ENCODE measurements around the gene ODF2. TPM values are rescaled to one million over a fixed set of nuclear protein-coding genes. Genes with fewer than 3 reads are reported as not detected.

ODF2 gene
- total and polyA plus RNA-seq, 4 donors = 13.4 to 34.4 (median 26.3) TPM

- H3K27ac ChIP-seq (ENCODE audit: low read depth in 1 of 2, low read length in 1 of 2) = no peak overlapping the region
- no peak for DNase-seq
- H3K9ac ChIP-seq (ENCODE audit: insufficient read depth in 1 of 2, low read length in 2 of 2) = no peak overlapping the region
- H3K4me3 ChIP-seq = no peak overlapping the region
- H3K9me3 ChIP-seq (ENCODE audit: control insufficient read depth in 4 of 4, insufficient read depth in 3 of 4, low read length in 3 of 4) = no peaks in the 10 kb centered on the region
- TF ChIP-seq, protein P1, sequence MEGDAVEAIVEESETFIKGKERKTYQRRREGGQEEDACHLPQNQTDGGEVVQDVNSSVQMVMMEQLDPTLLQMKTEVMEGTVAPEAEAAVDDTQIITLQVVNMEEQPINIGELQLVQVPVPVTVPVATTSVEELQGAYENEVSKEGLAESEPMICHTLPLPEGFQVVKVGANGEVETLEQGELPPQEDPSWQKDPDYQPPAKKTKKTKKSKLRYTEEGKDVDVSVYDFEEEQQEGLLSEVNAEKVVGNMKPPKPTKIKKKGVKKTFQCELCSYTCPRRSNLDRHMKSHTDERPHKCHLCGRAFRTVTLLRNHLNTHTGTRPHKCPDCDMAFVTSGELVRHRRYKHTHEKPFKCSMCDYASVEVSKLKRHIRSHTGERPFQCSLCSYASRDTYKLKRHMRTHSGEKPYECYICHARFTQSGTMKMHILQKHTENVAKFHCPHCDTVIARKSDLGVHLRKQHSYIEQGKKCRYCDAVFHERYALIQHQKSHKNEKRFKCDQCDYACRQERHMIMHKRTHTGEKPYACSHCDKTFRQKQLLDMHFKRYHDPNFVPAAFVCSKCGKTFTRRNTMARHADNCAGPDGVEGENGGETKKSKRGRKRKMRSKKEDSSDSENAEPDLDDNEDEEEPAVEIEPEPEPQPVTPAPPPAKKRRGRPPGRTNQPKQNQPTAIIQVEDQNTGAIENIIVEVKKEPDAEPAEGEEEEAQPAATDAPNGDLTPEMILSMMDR (IDR thresholded peaks at IDR 0.05; ENCODE audit: control extremely low read depth, extremely low read depth) = no peak
- no peaks in the 10 kb centered on the region for H3K27me3 ChIP-seq (ENCODE audit: control insufficient read depth in 3 of 3, insufficient read depth in 3 of 3, low read length in 2 of 3)
- WGBS, 2 donors = 99% methylated on average over 2 of the region's 2 CpGs
- H3K4me1 ChIP-seq (ENCODE audit: control insufficient read depth in 5 of 5, insufficient read depth in 5 of 5, low read length in 5 of 5) = no peaks in the 10 kb centered on the region
- no peaks in the 10 kb centered on the region for H3K36me3 ChIP-seq (ENCODE audit: control insufficient read depth in 4 of 4, insufficient read depth in 4 of 4, low read length in 4 of 4)
- ATAC-seq (ENCODE audit: insufficient read depth, low FRiP score) = no peak
Observed at GRCh38 chr9:128448746-128449145, 7.1 kb upstream of the ODF2 start.

GRCh38 chr9:128454991-128455390 lies 815 bp upstream of the ODF2 start:
- TF ChIP-seq, protein P1 (IDR thresholded peaks at IDR 0.05; ENCODE audit: control extremely low read depth, extremely low read depth) = no peak
- Histone ChIP-seq H3K4me3 (no peak overlapping the region), H3K9ac (ENCODE audit: insufficient read depth in 1 of 2, low read length in 2 of 2) (no peak overlapping the region), H3K36me3 (ENCODE audit: control insufficient read depth in 4 of 4, insufficient read depth in 4 of 4, low read length in 4 of 4) (peaks cover 0 to 6% (median 2%) of the 10 kb centered on the region in 4 donors), H3K27ac (ENCODE audit: low read depth in 1 of 2, low read length in 1 of 2) (no peak overlapping the region), H3K27me3 (ENCODE audit: control insufficient read depth in 3 of 3, insufficient read depth in 3 of 3, low read length in 2 of 3) (no peaks in the 10 kb centered on the region), H3K9me3 (ENCODE audit: control insufficient read depth in 4 of 4, insufficient read depth in 3 of 4, low read length in 3 of 4) (no peaks in the 10 kb centered on the region), H3K4me1 (ENCODE audit: control insufficient read depth in 5 of 5, insufficient read depth in 5 of 5, low read length in 5 of 5) (peaks cover 0 to 10% (median 4%) of the 10 kb centered on the region in 5 donors)
- ATAC-seq (ENCODE audit: insufficient read depth, low FRiP score) (no peak), DNase-seq (no peak)
- WGBS, 2 donors = 88 to 90% methylated on average over 14 of the region's 14 CpGs

GRCh38 chr9:128456613-128457061 lies 831 bp downstream of the ODF2 start:
- TF ChIP-seq, protein P1 (IDR thresholded peaks at IDR 0.05; ENCODE audit: control extremely low read depth, extremely low read depth) = no peak
- Histone ChIP-seq H3K36me3 (ENCODE audit: control insufficient read depth in 4 of 4, insufficient read depth in 4 of 4, low read length in 4 of 4) (peaks cover 0 to 18% (median 10%) of the 10 kb centered on the region in 4 donors), H3K27me3 (ENCODE audit: control insufficient read depth in 3 of 3, insufficient read depth in 3 of 3, low read length in 2 of 3) (no peaks in the 10 kb centered on the region), H3K9me3 (ENCODE audit: control insufficient read depth in 4 of 4, insufficient read depth in 3 of 4, low read length in 3 of 4) (no peaks in the 10 kb centered on the region), H3K4me3 (peak overlapping the region; percentile 90), H3K4me1 (ENCODE audit: control insufficient read depth in 5 of 5, insufficient read depth in 5 of 5, low read length in 5 of 5) (peaks cover 0 to 10% (median 4%) of the 10 kb centered on the region in 5 donors), H3K9ac (ENCODE audit: insufficient read depth in 1 of 2, low read length in 2 of 2) (peak overlapping the region in 1 of 2 donors; percentile 16), H3K27ac (ENCODE audit: low read depth in 1 of 2, low read length in 1 of 2) (peak overlapping the region in 1 of 2 donors; percentile 83)
- DNase-seq = peak; percentile 62 to 71 (median 63)
- WGBS, 2 donors = 1% methylated on average over 28 to 48 of the region's 48 CpGs
- ATAC-seq (ENCODE audit: insufficient read depth, low FRiP score) = peak; percentile 73

DNA sequence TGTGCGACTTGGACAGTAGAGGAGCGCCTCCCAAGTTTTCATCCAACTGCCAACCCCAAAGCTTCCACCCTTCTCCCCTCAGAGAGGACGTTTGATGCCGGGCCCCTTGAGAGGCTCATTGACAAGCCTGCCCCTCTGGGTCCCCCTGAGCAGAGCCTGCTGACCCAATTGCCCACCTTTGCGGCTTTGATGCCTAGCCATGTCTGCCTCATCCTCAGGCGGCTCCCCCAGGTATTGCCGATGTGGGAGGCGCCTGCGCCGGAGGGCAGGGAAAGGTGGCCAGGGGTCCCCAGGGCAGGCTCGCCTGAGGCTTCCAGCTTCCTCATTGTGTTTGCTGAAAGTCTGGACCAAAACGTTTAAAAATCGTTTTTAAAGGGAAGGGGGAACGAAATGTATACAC lies 1.4 kb downstream of the ODF2 start:
- H3K9ac ChIP-seq (ENCODE audit: insufficient read depth in 1 of 2, low read length in 2 of 2) = no peak overlapping the region
- TF ChIP-seq, protein P1 (IDR thresholded peaks at IDR 0.05; ENCODE audit: control extremely low read depth, extremely low read depth) = no peak
- H3K4me1 ChIP-seq (ENCODE audit: control insufficient read depth in 5 of 5, insufficient read depth in 5 of 5, low read length in 5 of 5) = peaks cover 0 to 10% (median 4%) of the 10 kb centered on the region in 5 donors
- H3K36me3 ChIP-seq (ENCODE audit: control insufficient read depth in 4 of 4, insufficient read depth in 4 of 4, low read length in 4 of 4) = peaks cover 0 to 22% (median 10%) of the 10 kb centered on the region in 4 donors
- no peak overlapping the region for H3K4me3 ChIP-seq
- no peaks in the 10 kb centered on the region for H3K9me3 ChIP-seq (ENCODE audit: control insufficient read depth in 4 of 4, insufficient read depth in 3 of 4, low read length in 3 of 4)
- no peak for DNase-seq
- no peak overlapping the region for H3K27ac ChIP-seq (ENCODE audit: low read depth in 1 of 2, low read length in 1 of 2)
- ATAC-seq (ENCODE audit: insufficient read depth, low FRiP score) = no peak
- WGBS, 2 donors = 43 to 47% methylated on average over 14 of the region's 14 CpGs
- no peaks in the 10 kb centered on the region for H3K27me3 ChIP-seq (ENCODE audit: control insufficient read depth in 3 of 3, insufficient read depth in 3 of 3, low read length in 2 of 3)
